HEK293 (cell line): ENCODE measurements around the gene WDR36.

Experiments
- CTCF ChIA-PET: fragments of 350-600 bp; formaldehyde crosslinking; extraction: SDS; loops from one replicate; lab custom pipeline; 2021; ENCODE audit warnings: antibody characterized with exemption; lab: Yijun Ruan, JAX
- POLR2A ChIA-PET: fragments of 300-600 bp; formaldehyde crosslinking; extraction: SDS; loops from one replicate; lab custom pipeline; 2020; ENCODE audit warnings: antibody characterized with exemption, inconsistent platforms; lab: Yijun Ruan, JAX
- H3K27ac ChIP-seq: fragments of 200-500 bp; sonication (Bioruptor generic); 2 replicates; pipeline ENCODE4 v1.5.1; 2014; ENCODE audit warnings: low read depth, low read length, control low read depth, inconsistent platforms; ENCODE audit errors: extremely low read depth
- H3K36me3 ChIP-seq, 2 experiments: fragments of 200-500 bp in 1 of 2; sonication (Bioruptor generic) in 1 of 2; 1 replicate in 1 of 2; 2 replicates in 1 of 2; pipeline ENCODE4 v1.5.1; 2014 to 2017; ENCODE audit warnings: inconsistent platforms in 2 of 2, low read length in 2 of 2; ENCODE audit not compliant: control insufficient read depth in 2 of 2, insufficient read depth in 1 of 2
- H3K4me1 ChIP-seq: fragments of 200-500 bp; sonication (Bioruptor generic); 2 replicates; pipeline ENCODE4 v1.5.1; 2014; ENCODE audit warnings: mild to moderate bottlenecking, low read length, inconsistent platforms; ENCODE audit not compliant: control insufficient read depth, insufficient read depth
- H3K4me3 ChIP-seq: 2 replicates; pipeline ENCODE4 v1.5.1; 2011; ENCODE audit warnings: low read depth, mild to moderate bottlenecking, control low read depth, low read length, moderate library complexity
- H3K9me3 ChIP-seq: fragments of 200-500 bp; sonication (Bioruptor generic); 2 replicates; pipeline ENCODE4 v1.5.1; 2014; ENCODE audit warnings: low read depth, low read length, inconsistent platforms; ENCODE audit not compliant: control insufficient read depth, insufficient read depth
- BCL11B ChIP-seq: fragments of 450-650 bp; formaldehyde crosslinking; IDR thresholded peaks from 2 replicates; pipeline ENCODE4 v1.5.1; 2016; ENCODE audit warnings: low read depth, missing biosample characterization, missing genetic modification characterization
- CTCF ChIP-seq: fragments of 450-650 bp; formaldehyde crosslinking; IDR thresholded peaks from 2 replicates; pipeline ENCODE4 v1.5.1; 2016; ENCODE audit warnings: missing biosample characterization, missing genetic modification characterization
- GLIS1 ChIP-seq: fragments of 450-650 bp; formaldehyde crosslinking; IDR thresholded peaks from 2 replicates; pipeline ENCODE4 v1.5.1; 2016; ENCODE audit warnings: missing biosample characterization, missing genetic modification characterization
- KLF17 ChIP-seq: fragments of 450-650 bp; formaldehyde crosslinking; IDR thresholded peaks from 2 replicates; pipeline ENCODE4 v1.5.1; 2016; ENCODE audit warnings: missing biosample characterization, missing genetic modification characterization
- KLF8 ChIP-seq: fragments of 450-650 bp; formaldehyde crosslinking; IDR thresholded peaks from 2 replicates; pipeline ENCODE4 v1.5.1; 2016; ENCODE audit warnings: missing biosample characterization, missing genetic modification characterization
- OSR2 ChIP-seq: fragments of 450-650 bp; formaldehyde crosslinking; IDR thresholded peaks from 2 replicates; pipeline ENCODE4 v1.5.1; 2016; ENCODE audit warnings: missing biosample characterization, missing genetic modification characterization
- OVOL3 ChIP-seq: fragments of 450-650 bp; formaldehyde crosslinking; IDR thresholded peaks from 2 replicates; pipeline ENCODE4 v1.5.1; 2016; ENCODE audit warnings: missing biosample characterization, missing genetic modification characterization
- ZBTB21 ChIP-seq: fragments of 450-650 bp; formaldehyde crosslinking; IDR thresholded peaks from 2 replicates; pipeline ENCODE4 v1.5.1; 2017; ENCODE audit warnings: missing biosample characterization, missing genetic modification characterization
- ZBTB8A ChIP-seq: fragments of 450-650 bp; formaldehyde crosslinking; IDR thresholded peaks from 2 replicates; pipeline ENCODE4 v1.5.1; 2016; ENCODE audit warnings: missing biosample characterization, missing genetic modification characterization
- ZNF140 ChIP-seq: fragments of 450-650 bp; formaldehyde crosslinking; IDR thresholded peaks from 2 replicates; pipeline ENCODE4 v1.5.1; 2016; ENCODE audit warnings: missing biosample characterization, missing genetic modification characterization
- ZNF155 ChIP-seq: fragments of 450-650 bp; formaldehyde crosslinking; IDR thresholded peaks from 2 replicates; pipeline ENCODE4 v1.5.1; 2016; ENCODE audit warnings: missing biosample characterization, missing genetic modification characterization
- ZNF202 ChIP-seq: fragments of 450-650 bp; formaldehyde crosslinking; IDR thresholded peaks from 2 replicates; pipeline ENCODE4 v1.5.1; 2016; ENCODE audit warnings: missing biosample characterization, missing genetic modification characterization, borderline replicate concordance
- ZNF211 ChIP-seq: fragments of 450-650 bp; formaldehyde crosslinking; IDR thresholded peaks from 2 replicates; pipeline ENCODE4 v1.5.1; 2016; ENCODE audit warnings: low read depth, missing biosample characterization, missing genetic modification characterization
- ZNF473 ChIP-seq: fragments of 450-650 bp; formaldehyde crosslinking; IDR thresholded peaks from 2 replicates; pipeline ENCODE4 v1.5.1; 2017; ENCODE audit warnings: missing biosample characterization, missing genetic modification characterization
- ZNF571 ChIP-seq: fragments of 450-650 bp; formaldehyde crosslinking; IDR thresholded peaks from 2 replicates; pipeline ENCODE4 v1.5.0; 2017; ENCODE audit warnings: missing biosample characterization, missing genetic modification characterization
- ZNF585B ChIP-seq: fragments of 450-650 bp; formaldehyde crosslinking; IDR thresholded peaks from 2 replicates; pipeline ENCODE4 v1.5.1; 2016; ENCODE audit warnings: missing biosample characterization, missing genetic modification characterization
- ZNF624 ChIP-seq: fragments of 450-650 bp; formaldehyde crosslinking; IDR thresholded peaks from 2 replicates; pipeline ENCODE4 v1.5.1; 2017; ENCODE audit warnings: missing biosample characterization, missing genetic modification characterization
- ZNF670 ChIP-seq: fragments of 450-650 bp; formaldehyde crosslinking; IDR thresholded peaks from 2 replicates; pipeline ENCODE4 v1.5.1; 2016; ENCODE audit warnings: missing biosample characterization, missing genetic modification characterization, low read depth
- ZNF677 ChIP-seq: fragments of 450-650 bp; IDR thresholded peaks from 2 replicates; pipeline ENCODE4 v1.5.0; 2018; ENCODE audit warnings: missing biosample characterization, mild to moderate bottlenecking, missing genetic modification characterization, moderate library complexity
- ZNF707 ChIP-seq: fragments of 450-650 bp; formaldehyde crosslinking; IDR thresholded peaks from 2 replicates; pipeline ENCODE4 v1.5.1; 2016; ENCODE audit warnings: missing biosample characterization, missing genetic modification characterization
- ZNF76 ChIP-seq: fragments of 450-650 bp; formaldehyde crosslinking; IDR thresholded peaks from 2 replicates; pipeline ENCODE4; 2016; ENCODE audit warnings: low read depth, missing biosample characterization, missing genetic modification characterization, borderline replicate concordance
- ZSCAN5A ChIP-seq: fragments of 450-650 bp; formaldehyde crosslinking; IDR thresholded peaks from 2 replicates; pipeline ENCODE4 v1.5.1; 2016; ENCODE audit warnings: missing biosample characterization, missing genetic modification characterization

WDR36 gene

GRCh38 chr5:111120911-111121310 lies 28.8 kb downstream of the WDR36 start:
- ChIA-PET CTCF (interaction anchor here (0.7 kb wide), 1 partner anchor 438 kb away, joined by 4 read pairs; no protein-coding TSS in a partner anchor), POLR2A (no interaction called here)
- Histone ChIP-seq H3K36me3 (peaks cover 31 to 65% of the 10 kb centered on the region in 2 experiments), H3K4me1 (no peaks in the 10 kb centered on the region), H3K9me3 (no peaks in the 10 kb centered on the region), H3K27ac (no peak overlapping the region), H3K4me3 (no peak overlapping the region)
- no peak for TF ChIP-seq ZNF211 (tag by site-specific recombination)
- no peak for TF ChIP-seq ZNF571 (tag by site-specific recombination)
- no peak for TF ChIP-seq ZNF76 (tag by site-specific recombination)
- TF ChIP-seq ZNF624 (tag by site-specific recombination) = no peak
- no peak for TF ChIP-seq ZNF155
- no peak for TF ChIP-seq ZNF140 (tag by site-specific recombination)
- TF ChIP-seq ZSCAN5A (tag by site-specific recombination) = no peak
- TF ChIP-seq CTCF (tag by site-specific recombination) = no peak
- no peak for TF ChIP-seq ZNF202 (tag by site-specific recombination)
- TF ChIP-seq OSR2 (tag by site-specific recombination) = no peak
- TF ChIP-seq BCL11B (tag by site-specific recombination) = no peak
- TF ChIP-seq ZNF473 (tag by site-specific recombination) = no peak
- TF ChIP-seq ZBTB8A = no peak
- no peak for TF ChIP-seq OVOL3 (tag by site-specific recombination)

- no peaks in the 10 kb centered on the region for H3K4me1 ChIP-seq
- CTCF ChIA-PET = no interaction called here
- no peak overlapping the region for H3K4me3 ChIP-seq
- H3K36me3 ChIP-seq = peaks cover 33 to 75% of the 10 kb centered on the region in 2 experiments
- TF ChIP-seq KLF8 (tag by site-specific recombination) (no peak), GLIS1 (tag by site-specific recombination) (no peak), ZNF585B (tag by site-specific recombination) (no peak), ZNF677 (tag by site-specific recombination) (no peak), ZNF670 (no peak), KLF17 (no peak), ZNF707 (no peak), ZBTB21 (tag by site-specific recombination) (no peak)
- H3K27ac ChIP-seq = no peak overlapping the region
- POLR2A ChIA-PET = no interaction called here
- no peaks in the 10 kb centered on the region for H3K9me3 ChIP-seq
These were observed 29.8 kb downstream of the WDR36 start for GRCh38 chr5:111121926-111122325.
